A549 (cell line): ENCODE measurements around the gene ROPN1. TPM values are rescaled to one million over a fixed set of nuclear protein-coding genes. Genes with fewer than 3 reads are reported as not detected.
A peak's percentile ranks its signal among the peaks of the same experiment; 100 is the strongest.

Experiments used
- ATAC-seq, 2 experiments: fragments of 200-7000 bp in 1 of 2; fragments of >200 bp in 1 of 2; cut with Nextera tagmentation in 1 of 2; cut with Tn5 transposase in 1 of 2; 3 replicates each; pipeline versions ENCODE4 v1.8.0 to v1.9.1; 2018 to 2020; ENCODE audit warnings: mild to moderate bottlenecking in 1 of 2, moderate library complexity in 1 of 2
- CTCF ChIA-PET: fragments of 300-600 bp; sonication (Branson Sonifier 250); formaldehyde crosslinking; extraction: SDS; loops from one replicate; lab custom pipeline; 2021; ENCODE audit warnings: antibody characterized with exemption, inconsistent platforms; lab: Yijun Ruan, JAX
- POLR2A ChIA-PET: fragments of 350-600 bp; formaldehyde crosslinking; extraction: SDS; loops from one replicate; lab custom pipeline; 2021; ENCODE audit warnings: antibody characterized with exemption, inconsistent platforms; lab: Yijun Ruan, JAX
- DNase-seq, 2 experiments: peaks; one replicate each; pipeline versions ENCODE4 v3.0.0 to v3.0.0-alpha.2; 2011 to 2016; ENCODE audit warnings: low read depth in 1 of 2, low spot score in 1 of 2
- FAIRE-seq: peaks from 2 replicates; lab custom pipeline; 2011; peaks lifted over from hg19 to GRCh38; lab: Jason Lieb, UNC
- H3K27ac ChIP-seq, 2 experiments: fragments of >200 bp; sonication (Bioruptor Twin); formaldehyde crosslinking; 3 replicates each; pipeline ENCODE4 v1.5.1; 2016 to 2017
- H3K4me1 ChIP-seq: fragments of >200 bp; sonication (Bioruptor Twin); formaldehyde crosslinking; 3 replicates; pipeline ENCODE4 v1.6.1; 2016
- H3K4me2 ChIP-seq: fragments of >200 bp; sonication (Bioruptor Twin); formaldehyde crosslinking; 3 replicates; pipeline ENCODE4 v1.6.1; 2016
- H3K4me3 ChIP-seq: fragments of >200 bp; sonication (Bioruptor Twin); formaldehyde crosslinking; 3 replicates; pipeline ENCODE4 v1.5.1; 2016
- H3K9me3 ChIP-seq: fragments of >200 bp; sonication (Bioruptor Twin); formaldehyde crosslinking; 3 replicates; pipeline ENCODE4 v1.6.1; 2016
- BHLHE40 ChIP-seq: IDR thresholded peaks from 2 replicates; pipeline ENCODE4 v1.6.1; 2012; ENCODE audit warnings: low read depth, low read length, inconsistent platforms
- CHD2 ChIP-seq: fragments of 150-350 bp; IDR thresholded peaks from 2 replicates; pipeline ENCODE4 v1.6.1; 2014; ENCODE audit warnings: low read length; ENCODE audit not compliant: partially characterized antibody
- EHF ChIP-seq: fragments of 250-450 bp; sonication (Bioruptor Pico); IDR thresholded peaks from 2 replicates; pipeline ENCODE4 v1.5.0; 2020; ENCODE audit warnings: mild to moderate bottlenecking
- EHMT2 ChIP-seq: fragments of 200-600 bp; sonication (generic); IDR thresholded peaks from 2 replicates; pipeline ENCODE4 v1.6.1; 2016; ENCODE audit warnings: antibody characterized with exemption, low read depth, mild to moderate bottlenecking, moderate library complexity
- FOXS1 ChIP-seq: fragments of 250-450 bp; sonication (Bioruptor Pico); IDR thresholded peaks from 2 replicates; pipeline ENCODE4 v1.5.0; 2020; ENCODE audit warnings: mild to moderate bottlenecking, moderate library complexity
- HEYL ChIP-seq: fragments of 250-450 bp; sonication (Bioruptor Pico); IDR thresholded peaks from 2 replicates; pipeline ENCODE4 v1.8.0; 2021; ENCODE audit warnings: mild to moderate bottlenecking, moderate library complexity
- JUN ChIP-seq, 2 experiments: fragments of >200 bp; sonication (Bioruptor Twin); formaldehyde crosslinking; IDR thresholded peaks; 2 replicates in 1 of 2; 3 replicates in 1 of 2; pipeline ENCODE4 v1.6.1; 2016 to 2017
- MAZ ChIP-seq: fragments of 150-350 bp; IDR thresholded peaks from 2 replicates; pipeline ENCODE4 v1.6.1; 2014; ENCODE audit warnings: antibody characterized with exemption, low read depth, low read length, borderline replicate concordance
- PHF8 ChIP-seq: fragments of 200-600 bp; sonication (generic); IDR thresholded peaks from 2 replicates; pipeline ENCODE4 v1.6.1; 2016; ENCODE audit warnings: low read depth, mild to moderate bottlenecking, antibody characterized with exemption, moderate library complexity, borderline replicate concordance
- POLR2A ChIP-seq: IDR thresholded peaks from 2 replicates; pipeline ENCODE4 v1.6.1; 2012; ENCODE audit warnings: mild to moderate bottlenecking, low read length
- POLR2AphosphoS2 ChIP-seq: conservative IDR thresholded peaks from 2 replicates; pipeline ENCODE4 v1.6.1; 2012; ENCODE audit warnings: low read length, improper control_type of control experiment, inconsistent platforms
- RAD21 ChIP-seq, 2 experiments: fragments of >200 bp in 1 of 2; sonication (Bioruptor Twin) in 1 of 2; formaldehyde crosslinking in 1 of 2; IDR thresholded peaks in 1 of 2; conservative IDR thresholded peaks in 1 of 2; 2 replicates in 1 of 2; 3 replicates in 1 of 2; pipeline ENCODE4 v1.6.1; 2012 to 2018; ENCODE audit warnings: inconsistent platforms in 1 of 2
- ZSCAN20 ChIP-seq: fragments of 250-450 bp; sonication (Bioruptor Pico); IDR thresholded peaks from 2 replicates; pipeline ENCODE4 v1.8.0; 2022; ENCODE audit warnings: mild to moderate bottlenecking, moderate library complexity
- WGBS: methylation state at CpG from one replicate; pipeline ENCODE4 v1.1.6; 2017; ENCODE audit errors: missing lambda C conversion rate; 5-methylcytosine and 5-hydroxymethylcytosine counted together
- polyA plus RNA-seq, 4 experiments: library from polyadenylated mRNA; depleted of rRNA in 3 of 4; stranded (reverse); fragments of >200 nt; fragmentation: RNase III in 1 of 4; extraction: RNeasy Plus Mini Kit Qiagen cat#74134 plus additional on column Dnase treatment in 1 of 4; gene quantifications; 2 replicates in 3 of 4; 3 replicates in 1 of 4; pipeline ENCODE4 v1.2.3, GENCODE V29; 2011 to 2017
- TF ChIP-seq, protein P1 (sequence below): fragments of >200 bp; sonication (Bioruptor Twin); formaldehyde crosslinking; IDR thresholded peaks from 3 replicates; pipeline ENCODE4 v1.5.1; 2016
- TF ChIP-seq, protein P2 (sequence below): fragments of 250-450 bp; sonication (Bioruptor Pico); IDR thresholded peaks from 2 replicates; pipeline ENCODE4 v1.5.0; 2021; ENCODE audit warnings: mild to moderate bottlenecking, moderate library complexity, borderline replicate concordance
- TF ChIP-seq, protein P3 (sequence below): fragments of 250-450 bp; sonication (Bioruptor Pico); IDR thresholded peaks from 2 replicates; pipeline ENCODE4 v1.5.0; 2020; ENCODE audit warnings: low read depth, mild to moderate bottlenecking, moderate library complexity

The ROPN1 gene
- polyA plus RNA-seq, 2 of the 4 experiments (the other 2 are of a cell fraction), result not detected

DNA sequence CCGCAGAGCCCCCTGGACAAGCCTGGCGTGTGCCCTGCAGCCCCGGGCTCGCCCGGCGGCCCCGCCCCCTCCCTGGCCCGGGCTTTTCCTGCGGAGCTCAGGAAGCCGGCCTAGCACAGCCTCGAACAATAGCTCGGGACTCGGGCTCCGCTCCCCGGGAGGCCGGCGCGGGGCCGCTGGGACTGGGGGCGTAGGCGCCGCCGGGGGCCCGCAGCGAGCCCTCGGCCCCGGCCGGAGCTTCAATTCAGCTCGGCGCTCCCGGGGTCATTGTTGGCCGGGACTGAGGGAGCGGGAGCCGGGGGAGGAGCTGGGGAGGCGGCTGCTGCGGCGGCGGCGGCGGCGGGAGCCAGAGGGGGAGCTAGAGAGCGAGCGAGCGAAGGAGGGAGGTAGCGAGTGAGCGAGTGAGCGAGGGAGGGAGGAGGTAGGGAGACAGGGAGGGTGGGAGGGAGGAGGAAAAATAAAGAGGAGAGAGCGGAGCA, 41.0 kb upstream of the ROPN1 start:
- 0% methylated on average over 8 of the region's 48 CpGs for WGBS
- Histone ChIP-seq H3K4me1 (peaks cover 8% of the 10 kb centered on the region; the same call in 1 of the 3 replicates), H3K9me3 (0 out of 3 replicates have a peak, but pooled peaks cover 4% of the 10 kb centered on the region), H3K4me3 (peak overlapping the region; percentile 65), H3K27ac (peak overlapping the region; percentile 88 to 97), H3K4me2 (peak overlapping the region; percentile 97)
- POLR2A ChIA-PET, result interaction anchor here (0.7 to 1.5 kb wide), 4 partner anchors 10 to 347 kb away, joined by 3 to 11 read pairs (median 5); partner anchors contain the start of gene CCDC14
- FAIRE-seq (no peak), DNase-seq (peak; percentile 78 to 89), ATAC-seq (peak; percentile 95 to 96)
- TF ChIP-seq POLR2A (peak; percentile 19), RAD21 (conservative IDR thresholded peaks at IDR 0.05 in 1 of 2, IDR thresholded peaks at IDR 0.05 in 1 of 2) (peak; percentile 15 to 27; a peak in 1 of 5 replicates), JUN (IDR thresholded peaks at IDR 0.05) (peak in 1 of 2 experiments; percentile 47; a peak in 2 of 5 replicates), ZSCAN20 (CRISPR knock-in tag) (no peak), MAZ (0 out of 2 replicates have a peak, but pooled peaks have one; percentile 71), PHF8 (no peak)
- TF ChIP-seq, protein P1, sequence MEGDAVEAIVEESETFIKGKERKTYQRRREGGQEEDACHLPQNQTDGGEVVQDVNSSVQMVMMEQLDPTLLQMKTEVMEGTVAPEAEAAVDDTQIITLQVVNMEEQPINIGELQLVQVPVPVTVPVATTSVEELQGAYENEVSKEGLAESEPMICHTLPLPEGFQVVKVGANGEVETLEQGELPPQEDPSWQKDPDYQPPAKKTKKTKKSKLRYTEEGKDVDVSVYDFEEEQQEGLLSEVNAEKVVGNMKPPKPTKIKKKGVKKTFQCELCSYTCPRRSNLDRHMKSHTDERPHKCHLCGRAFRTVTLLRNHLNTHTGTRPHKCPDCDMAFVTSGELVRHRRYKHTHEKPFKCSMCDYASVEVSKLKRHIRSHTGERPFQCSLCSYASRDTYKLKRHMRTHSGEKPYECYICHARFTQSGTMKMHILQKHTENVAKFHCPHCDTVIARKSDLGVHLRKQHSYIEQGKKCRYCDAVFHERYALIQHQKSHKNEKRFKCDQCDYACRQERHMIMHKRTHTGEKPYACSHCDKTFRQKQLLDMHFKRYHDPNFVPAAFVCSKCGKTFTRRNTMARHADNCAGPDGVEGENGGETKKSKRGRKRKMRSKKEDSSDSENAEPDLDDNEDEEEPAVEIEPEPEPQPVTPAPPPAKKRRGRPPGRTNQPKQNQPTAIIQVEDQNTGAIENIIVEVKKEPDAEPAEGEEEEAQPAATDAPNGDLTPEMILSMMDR, result peak; percentile 64
- TF ChIP-seq, protein P2, sequence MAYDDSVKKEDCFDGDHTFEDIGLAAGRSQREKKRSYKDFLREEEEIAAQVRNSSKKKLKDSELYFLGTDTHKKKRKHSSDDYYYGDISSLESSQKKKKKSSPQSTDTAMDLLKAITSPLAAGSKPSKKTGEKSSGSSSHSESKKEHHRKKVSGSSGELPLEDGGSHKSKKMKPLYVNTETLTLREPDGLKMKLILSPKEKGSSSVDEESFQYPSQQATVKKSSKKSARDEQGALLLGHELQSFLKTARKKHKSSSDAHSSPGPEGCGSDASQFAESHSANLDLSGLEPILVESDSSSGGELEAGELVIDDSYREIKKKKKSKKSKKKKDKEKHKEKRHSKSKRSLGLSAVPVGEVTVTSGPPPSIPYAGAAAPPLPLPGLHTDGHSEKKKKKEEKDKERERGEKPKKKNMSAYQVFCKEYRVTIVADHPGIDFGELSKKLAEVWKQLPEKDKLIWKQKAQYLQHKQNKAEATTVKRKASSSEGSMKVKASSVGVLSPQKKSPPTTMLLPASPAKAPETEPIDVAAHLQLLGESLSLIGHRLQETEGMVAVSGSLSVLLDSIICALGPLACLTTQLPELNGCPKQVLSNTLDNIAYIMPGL (CRISPR knock-in tag), result peak; percentile 20; the same call in 1 of the 2 replicates
- CTCF ChIA-PET, result interaction anchor here (0.6 to 4.4 kb wide), 31 partner anchors 10 to 671 kb away, joined by 3 to 44 read pairs (median 4); partner anchors contain the start of gene CCDC14

DNA sequence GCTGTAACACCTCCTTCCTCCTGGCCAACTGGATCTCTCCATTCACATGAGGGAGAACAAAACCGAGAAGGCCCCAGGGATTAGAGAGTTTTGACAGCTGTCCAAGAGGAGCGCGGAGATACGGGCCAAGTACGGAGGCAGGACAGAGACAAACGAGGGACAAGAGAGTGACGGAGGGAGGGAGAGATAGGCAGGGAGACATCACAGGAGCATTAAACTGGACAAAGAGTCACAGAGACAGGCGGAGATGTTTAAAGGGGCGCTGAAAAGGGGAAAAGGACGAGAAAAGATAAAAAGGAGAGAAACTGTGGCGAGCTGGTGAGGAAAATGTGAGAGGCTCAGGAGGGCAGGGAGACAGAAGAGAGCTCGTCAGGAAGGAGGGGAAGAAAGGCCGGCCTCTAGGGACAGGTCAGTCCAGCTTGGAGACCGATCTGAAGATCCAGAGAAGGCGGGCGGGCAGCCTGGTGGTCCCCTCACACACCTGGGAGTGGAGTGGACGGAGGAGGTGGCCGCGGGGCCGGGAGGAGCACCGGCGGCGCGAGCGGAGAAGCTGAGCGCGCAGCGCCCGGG, 40.5 kb upstream of the ROPN1 start:
- TF ChIP-seq POLR2AphosphoS2 (no peak), POLR2A (no peak), FOXS1 (CRISPR knock-in tag) (no peak), HEYL (CRISPR knock-in tag) (no peak), MAZ (no peak), PHF8 (no peak), CHD2 (no peak), EHF (CRISPR knock-in tag) (no peak), EHMT2 (no peak), BHLHE40 (no peak)
- TF ChIP-seq, protein P3, sequence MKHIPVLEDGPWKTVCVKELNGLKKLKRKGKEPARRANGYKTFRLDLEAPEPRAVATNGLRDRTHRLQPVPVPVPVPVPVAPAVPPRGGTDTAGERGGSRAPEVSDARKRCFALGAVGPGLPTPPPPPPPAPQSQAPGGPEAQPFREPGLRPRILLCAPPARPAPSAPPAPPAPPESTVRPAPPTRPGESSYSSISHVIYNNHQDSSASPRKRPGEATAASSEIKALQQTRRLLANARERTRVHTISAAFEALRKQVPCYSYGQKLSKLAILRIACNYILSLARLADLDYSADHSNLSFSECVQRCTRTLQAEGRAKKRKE, result no peak
- TF ChIP-seq, all 56 proteins: peak for 0
- WGBS, result 35% methylated on average over 25 of the region's 29 CpGs
- Histone ChIP-seq H3K4me3 (peak overlapping the region; percentile 65), H3K4me1 (peaks cover 8% of the 10 kb centered on the region; the same call in 1 of the 3 replicates), H3K9me3 (0 out of 3 replicates have a peak, but pooled peaks cover 4% of the 10 kb centered on the region), H3K27ac (peak overlapping the region; percentile 88 to 97), H3K4me2 (peak overlapping the region; percentile 97)
- CTCF ChIA-PET, result interaction anchor here (0.6 to 4.4 kb wide), 24 partner anchors 10 to 671 kb away, joined by 3 to 44 read pairs (median 4); partner anchors contain the start of gene CCDC14
- ATAC-seq (peak; percentile 62 to 73), FAIRE-seq (no peak), DNase-seq (peak in 1 of 2 experiments; percentile 8)
- POLR2A ChIA-PET, result interaction anchor here (1.1 to 1.5 kb wide), 3 partner anchors 10 to 309 kb away, joined by 3 to 11 read pairs (median 6); partner anchors contain the start of gene CCDC14
